Ishikawa (cell line): ENCODE results near the gene TAS2R41.

Experiments used
- CEBPB ChIP-seq: IDR thresholded peaks from 2 replicates; pipeline ENCODE4 v1.6.1; 2012
- CREB1 ChIP-seq: IDR thresholded peaks from 2 replicates; pipeline ENCODE4 v1.6.1; 2012; ENCODE audit warnings: low read depth
- EGR1 ChIP-seq: IDR thresholded peaks from 2 replicates; pipeline ENCODE4 v1.6.1; 2012
- EP300 ChIP-seq: IDR thresholded peaks from 2 replicates; pipeline ENCODE4 v1.6.1; 2012; ENCODE audit warnings: borderline replicate concordance
- FOXM1 ChIP-seq: IDR thresholded peaks from 2 replicates; pipeline ENCODE4 v1.6.1; 2012; ENCODE audit warnings: low read depth, borderline replicate concordance
- NFIC ChIP-seq: IDR thresholded peaks from 2 replicates; pipeline ENCODE4 v1.6.1; 2012
- RAD21 ChIP-seq: IDR thresholded peaks from 2 replicates; pipeline ENCODE4 v1.6.1; 2012; ENCODE audit warnings: low read depth
- TAF1 ChIP-seq: IDR thresholded peaks from 2 replicates; pipeline ENCODE4 v1.6.1; 2012; ENCODE audit warnings: low read depth, mild to moderate bottlenecking
- TCF12 ChIP-seq: IDR thresholded peaks from 2 replicates; pipeline ENCODE4 v1.6.1; 2012; ENCODE audit warnings: low read depth
- TEAD4 ChIP-seq: IDR thresholded peaks from 2 replicates; pipeline ENCODE4 v1.6.1; 2012
- YY1 ChIP-seq: IDR thresholded peaks from 2 replicates; pipeline ENCODE4 v1.6.1; 2012; ENCODE audit warnings: low read depth
- ZBTB7A ChIP-seq: IDR thresholded peaks from 2 replicates; pipeline ENCODE4 v1.6.1; 2012; ENCODE audit warnings: low read depth
- TF ChIP-seq, protein P1 (sequence below): IDR thresholded peaks from 2 replicates; pipeline ENCODE4 v1.6.1; 2012; ENCODE audit warnings: low read depth, mild to moderate bottlenecking
- TF ChIP-seq, protein P2 (sequence below): IDR thresholded peaks from 2 replicates; pipeline ENCODE4 v1.6.1; 2012
- TF ChIP-seq, protein P3 (sequence below): IDR thresholded peaks from 2 replicates; pipeline ENCODE4 v1.6.1; 2012

TAS2R41 gene

DNA sequence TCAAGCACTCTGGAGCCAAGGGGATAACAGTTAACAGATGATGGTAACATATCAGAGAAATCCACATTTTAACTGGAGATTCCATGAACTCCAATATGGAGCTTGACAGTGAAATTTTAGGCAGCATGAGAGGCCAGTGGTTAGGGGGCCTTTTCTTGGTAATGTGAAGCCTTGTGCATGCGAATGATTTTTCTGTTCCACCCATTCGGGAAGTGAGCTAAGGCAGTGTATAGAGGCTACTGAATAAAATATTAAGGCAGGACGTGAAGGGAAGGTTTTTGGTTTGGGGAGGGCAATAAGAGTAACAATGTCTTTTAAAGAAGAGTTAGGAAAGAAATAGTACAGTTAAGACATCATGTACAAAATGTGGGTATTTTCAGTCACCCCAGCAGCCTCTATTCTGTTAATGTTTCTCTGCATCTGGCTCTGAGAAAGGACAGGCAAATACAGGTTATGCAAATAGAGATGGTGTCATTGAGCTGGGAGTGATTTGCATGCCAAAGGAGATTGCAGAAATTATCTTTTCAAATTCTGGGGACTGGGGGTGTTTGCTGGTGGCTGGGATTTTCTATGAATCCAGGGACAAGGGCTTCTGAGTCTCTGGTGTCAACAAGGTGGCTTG is 41.2 kb upstream of the TAS2R41 start:
- TF ChIP-seq, protein P1, sequence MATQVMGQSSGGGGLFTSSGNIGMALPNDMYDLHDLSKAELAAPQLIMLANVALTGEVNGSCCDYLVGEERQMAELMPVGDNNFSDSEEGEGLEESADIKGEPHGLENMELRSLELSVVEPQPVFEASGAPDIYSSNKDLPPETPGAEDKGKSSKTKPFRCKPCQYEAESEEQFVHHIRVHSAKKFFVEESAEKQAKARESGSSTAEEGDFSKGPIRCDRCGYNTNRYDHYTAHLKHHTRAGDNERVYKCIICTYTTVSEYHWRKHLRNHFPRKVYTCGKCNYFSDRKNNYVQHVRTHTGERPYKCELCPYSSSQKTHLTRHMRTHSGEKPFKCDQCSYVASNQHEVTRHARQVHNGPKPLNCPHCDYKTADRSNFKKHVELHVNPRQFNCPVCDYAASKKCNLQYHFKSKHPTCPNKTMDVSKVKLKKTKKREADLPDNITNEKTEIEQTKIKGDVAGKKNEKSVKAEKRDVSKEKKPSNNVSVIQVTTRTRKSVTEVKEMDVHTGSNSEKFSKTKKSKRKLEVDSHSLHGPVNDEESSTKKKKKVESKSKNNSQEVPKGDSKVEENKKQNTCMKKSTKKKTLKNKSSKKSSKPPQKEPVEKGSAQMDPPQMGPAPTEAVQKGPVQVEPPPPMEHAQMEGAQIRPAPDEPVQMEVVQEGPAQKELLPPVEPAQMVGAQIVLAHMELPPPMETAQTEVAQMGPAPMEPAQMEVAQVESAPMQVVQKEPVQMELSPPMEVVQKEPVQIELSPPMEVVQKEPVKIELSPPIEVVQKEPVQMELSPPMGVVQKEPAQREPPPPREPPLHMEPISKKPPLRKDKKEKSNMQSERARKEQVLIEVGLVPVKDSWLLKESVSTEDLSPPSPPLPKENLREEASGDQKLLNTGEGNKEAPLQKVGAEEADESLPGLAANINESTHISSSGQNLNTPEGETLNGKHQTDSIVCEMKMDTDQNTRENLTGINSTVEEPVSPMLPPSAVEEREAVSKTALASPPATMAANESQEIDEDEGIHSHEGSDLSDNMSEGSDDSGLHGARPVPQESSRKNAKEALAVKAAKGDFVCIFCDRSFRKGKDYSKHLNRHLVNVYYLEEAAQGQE = no peak
- TF ChIP-seq EGR1 (no peak), YY1 (no peak), NFIC (no peak), TEAD4 (no peak), EP300 (no peak), FOXM1 (no peak)
- TF ChIP-seq, protein P2, sequence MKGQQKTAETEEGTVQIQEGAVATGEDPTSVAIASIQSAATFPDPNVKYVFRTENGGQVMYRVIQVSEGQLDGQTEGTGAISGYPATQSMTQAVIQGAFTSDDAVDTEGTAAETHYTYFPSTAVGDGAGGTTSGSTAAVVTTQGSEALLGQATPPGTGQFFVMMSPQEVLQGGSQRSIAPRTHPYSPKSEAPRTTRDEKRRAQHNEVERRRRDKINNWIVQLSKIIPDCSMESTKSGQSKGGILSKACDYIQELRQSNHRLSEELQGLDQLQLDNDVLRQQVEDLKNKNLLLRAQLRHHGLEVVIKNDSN = no peak

DNA sequence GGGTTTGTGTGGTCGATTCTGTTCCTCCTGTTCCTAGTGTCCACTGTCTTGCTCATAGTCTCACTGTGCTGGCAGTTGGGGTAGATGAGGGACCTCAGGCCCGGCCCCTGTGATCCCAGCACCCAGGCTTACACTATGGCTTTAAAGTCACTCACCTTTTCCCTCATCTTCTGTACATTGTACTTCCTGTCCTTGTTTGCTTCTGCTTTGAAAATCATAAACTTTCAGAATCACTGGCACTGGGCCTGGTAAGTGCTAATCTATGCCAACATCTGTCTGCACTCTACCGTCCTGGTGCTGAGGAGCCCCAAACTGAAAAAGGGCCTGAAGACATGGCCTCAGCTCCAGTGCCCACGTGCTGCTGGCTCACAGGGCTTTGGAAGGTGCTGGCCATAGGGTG is 40.1 kb upstream of the TAS2R41 start:
- no peak for TF ChIP-seq CREB1
- TF ChIP-seq FOXM1 = no peak
- TF ChIP-seq CEBPB = no peak
- no peak for TF ChIP-seq ZBTB7A
- TF ChIP-seq, protein P2 = no peak
- no peak for TF ChIP-seq EGR1
- TF ChIP-seq NFIC = no peak
- no peak for TF ChIP-seq TAF1

DNA sequence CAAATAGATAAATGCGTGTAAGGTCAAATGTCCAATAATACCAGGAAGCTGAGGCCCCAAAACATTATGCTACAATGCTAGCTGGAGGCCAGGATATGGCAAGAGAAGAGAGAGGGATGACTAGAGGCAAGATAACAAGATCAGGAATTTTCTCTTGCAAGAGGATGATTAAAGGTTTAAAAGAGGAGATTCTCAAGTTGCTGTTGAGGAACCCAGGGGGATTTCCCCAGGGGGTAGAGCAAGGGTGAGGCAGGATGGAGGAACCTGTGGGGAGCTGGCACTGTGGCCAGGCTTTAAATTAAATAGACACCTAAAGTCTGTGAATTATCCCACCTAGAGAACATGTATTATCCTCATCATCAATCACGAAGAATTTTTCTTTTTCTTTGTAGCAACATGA is 37.8 kb upstream of the TAS2R41 start:
- no peak for TF ChIP-seq TCF12
- TF ChIP-seq EP300 = no peak
- TF ChIP-seq, protein P3, sequence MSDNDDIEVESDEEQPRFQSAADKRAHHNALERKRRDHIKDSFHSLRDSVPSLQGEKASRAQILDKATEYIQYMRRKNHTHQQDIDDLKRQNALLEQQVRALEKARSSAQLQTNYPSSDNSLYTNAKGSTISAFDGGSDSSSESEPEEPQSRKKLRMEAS = no peak
- TF ChIP-seq RAD21 = no peak
- TF ChIP-seq TEAD4 = no peak
- TF ChIP-seq EGR1 = no peak
- TF ChIP-seq ZBTB7A = no peak
- TF ChIP-seq, protein P2 = no peak
- no peak for TF ChIP-seq CREB1
- no peak for TF ChIP-seq YY1
- no peak for TF ChIP-seq NFIC
- no peak for TF ChIP-seq TAF1
- TF ChIP-seq FOXM1 = no peak
- TF ChIP-seq CEBPB = no peak
- TF ChIP-seq, protein P1 = no peak

DNA sequence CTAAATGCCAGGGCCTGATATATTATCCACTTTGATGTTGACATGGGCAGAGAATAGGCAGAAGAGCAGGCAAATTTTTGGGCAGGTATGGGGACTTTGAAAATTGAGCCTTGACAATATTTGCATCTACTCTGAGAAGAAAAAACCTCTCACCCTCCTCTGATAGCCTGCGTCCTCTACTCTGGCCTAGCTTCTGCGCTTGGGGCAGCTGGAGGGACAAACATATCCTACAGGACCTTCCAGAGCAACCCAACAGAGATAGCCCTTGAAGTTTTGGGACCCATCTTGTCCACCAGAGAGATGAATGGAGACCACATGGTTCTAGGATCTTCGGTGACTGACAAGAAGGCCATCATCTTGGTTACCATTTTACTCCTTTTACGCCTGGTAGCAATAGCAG is 34.5 kb upstream of the TAS2R41 start, which contains the start of gene TAS2R60:
TSS of gene TAS2R60 (plus strand) at position 301 of the 400 bp plus-strand sequence. CDS start at position 301, 0 bp downstream.
- no peak for TF ChIP-seq CEBPB
- TF ChIP-seq NFIC = no peak
- TF ChIP-seq EGR1 = no peak
- TF ChIP-seq YY1 = no peak
- TF ChIP-seq ZBTB7A = no peak
- TF ChIP-seq TEAD4 = no peak
- no peak for TF ChIP-seq FOXM1
- no peak for TF ChIP-seq EP300
- TF ChIP-seq RAD21 = no peak
- no peak for TF ChIP-seq TAF1
- no peak for TF ChIP-seq TCF12
- TF ChIP-seq, protein P2 = no peak
- TF ChIP-seq, protein P1 = no peak
